HG03175 (cell line): ENCODE data around the gene ANKRD13D.
"Not testable (repeated sequence)": the region's sequence is repeated elsewhere in the genome, so short reads cannot be mapped to it uniquely, and the experiment has no call there.

ENCODE experiments used
- ATAC-seq: cut with Tn5 transposase; IDR thresholded peaks from one replicate; pipeline ENCODE4 v1.9.1; 2021; ENCODE audit warnings: mild to moderate bottlenecking, moderate library complexity; ENCODE audit not compliant: unreplicated experiment

The ANKRD13D gene

GRCh38 chr11:67317205-67317887 lies 28.2 kb downstream of the ANKRD13D start:
- ATAC-seq, result peak; percentile 89

GRCh38 chr11:67317888-67318555 lies 28.9 kb downstream of the ANKRD13D start:
- ATAC-seq, result no peak

GRCh38 chr11:67318876-67319275 lies 29.8 kb downstream of the ANKRD13D start:
- not testable (repeated sequence) for ATAC-seq

- no peak for ATAC-seq
Observed at GRCh38 chr11:67320011-67320410, 30.9 kb downstream of the ANKRD13D start.

GRCh38 chr11:67320691-67321090 lies 31.6 kb downstream of the ANKRD13D start:
- no peak for ATAC-seq

- no peak for ATAC-seq
Observed at GRCh38 chr11:67321313-67321871, 32.3 kb downstream of the ANKRD13D start.

GRCh38 chr11:67322049-67322448 lies 32.9 kb downstream of the ANKRD13D start:
- ATAC-seq, result no peak

- ATAC-seq, result no peak
Observed at GRCh38 chr11:67323526-67323925, 34.4 kb downstream of the ANKRD13D start.

GRCh38 chr11:67332081-67332691 lies 43.1 kb downstream of the ANKRD13D start:
- ATAC-seq, result no peak

- no peak for ATAC-seq
Observed at GRCh38 chr11:67337257-67337656, 48.2 kb downstream of the ANKRD13D start.

- no peak for ATAC-seq
Observed at GRCh38 chr11:67344264-67344663, 55.2 kb downstream of the ANKRD13D start.

GRCh38 chr11:67345247-67345919 lies 56.3 kb downstream of the ANKRD13D start:
- no peak for ATAC-seq

- ATAC-seq, result no peak
Observed at GRCh38 chr11:67345920-67346819, 57.1 kb downstream of the ANKRD13D start.

GRCh38 chr11:67347964-67348749 lies 59.1 kb downstream of the ANKRD13D start:
- ATAC-seq, result no peak

GRCh38 chr11:67349036-67349435 lies 59.9 kb downstream of the ANKRD13D start:
- no peak for ATAC-seq

- no peak for ATAC-seq
Observed at GRCh38 chr11:67349457-67349856, 60.4 kb downstream of the ANKRD13D start.

- ATAC-seq, result no peak
Observed at GRCh38 chr11:67349928-67350465, 60.9 kb downstream of the ANKRD13D start.

GRCh38 chr11:67351275-67352005 lies 62.3 kb downstream of the ANKRD13D start:
- no peak for ATAC-seq
